PC-3 (cell line): Measurements from ENCODE around the gene GLDC.

Experiments used
- CTCF ChIP-seq: fragments of 300-600 bp; sonication (generic); conservative IDR thresholded peaks from 2 replicates; pipeline ENCODE4 v1.5.1; 2017; ENCODE audit warnings: antibody characterized with exemption, low read depth, mild to moderate bottlenecking, low read length
- EZH2 ChIP-seq: fragments of 300-600 bp; sonication (generic); IDR thresholded peaks from one replicate; pipeline ENCODE4 v1.6.1; 2017; ENCODE audit warnings: antibody characterized with exemption, mild to moderate bottlenecking, low read length; ENCODE audit not compliant: unreplicated experiment
- EZH2phosphoT487 ChIP-seq: fragments of 300-600 bp; sonication (generic); IDR thresholded peaks from 2 replicates; pipeline ENCODE4 v1.6.1; 2018; ENCODE audit warnings: mild to moderate bottlenecking, antibody characterized with exemption, low read length, borderline replicate concordance

DNA sequence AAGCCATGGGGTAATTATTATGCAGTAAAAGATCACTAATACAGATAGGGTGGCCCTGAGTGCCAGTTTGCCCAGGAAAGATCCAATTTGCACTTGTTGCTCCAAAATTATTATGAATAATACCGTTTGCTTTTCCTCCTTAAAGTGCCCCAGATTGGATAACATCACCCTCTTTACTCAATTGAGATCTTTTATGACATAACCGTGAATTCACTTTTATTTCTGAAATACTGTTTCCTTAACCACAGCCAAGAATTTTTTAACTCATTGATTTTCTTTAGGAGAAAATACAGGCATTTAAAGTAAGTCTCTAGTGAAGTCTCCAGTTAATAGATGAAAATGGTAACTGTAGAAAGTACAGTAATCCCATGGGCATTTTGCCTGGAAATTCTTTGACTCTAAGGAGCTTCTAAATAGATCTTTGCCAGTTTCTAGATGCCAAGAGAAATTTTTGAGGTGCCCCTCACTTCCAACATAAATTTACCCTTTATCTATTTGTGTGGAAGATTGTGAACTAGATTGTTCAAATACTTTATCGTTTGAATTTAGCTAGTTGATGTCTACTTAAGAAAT is 133.4 kb downstream of the GLDC start:
- no peak for TF ChIP-seq CTCF
- no peak for TF ChIP-seq EZH2
- no peak for TF ChIP-seq EZH2phosphoT487
